NCI-H2227 (cell line): ENCODE data around the gene ERCC4.

ENCODE experiments used
- DNase-seq: peaks from one replicate; lab custom pipeline; 2025; ENCODE audit not compliant: unreplicated experiment; lab: John Stamatoyannopoulos, UW

The ERCC4 gene

DNA sequence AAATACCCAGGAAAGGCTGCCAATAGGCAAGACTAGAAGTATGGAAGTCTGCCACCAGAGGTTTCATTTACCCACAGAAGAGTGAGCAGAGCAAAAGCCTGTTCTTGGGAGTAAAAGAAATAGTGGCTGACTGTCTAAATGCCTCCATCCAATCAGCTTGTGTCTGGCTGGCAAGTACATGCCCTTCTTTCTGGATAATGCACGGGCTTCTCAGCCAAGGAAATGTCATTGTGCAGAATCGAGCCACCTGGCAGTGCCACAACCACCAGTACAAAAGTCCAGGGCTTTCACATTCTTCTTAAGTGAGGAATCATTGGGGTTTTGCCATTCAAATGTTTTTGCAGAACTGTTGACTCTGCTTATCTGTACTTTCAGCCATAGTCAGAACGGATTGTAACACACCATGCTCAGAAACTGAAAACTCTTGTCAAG lies 10.1 kb upstream of the ERCC4 start:
- no peak for DNase-seq

DNA sequence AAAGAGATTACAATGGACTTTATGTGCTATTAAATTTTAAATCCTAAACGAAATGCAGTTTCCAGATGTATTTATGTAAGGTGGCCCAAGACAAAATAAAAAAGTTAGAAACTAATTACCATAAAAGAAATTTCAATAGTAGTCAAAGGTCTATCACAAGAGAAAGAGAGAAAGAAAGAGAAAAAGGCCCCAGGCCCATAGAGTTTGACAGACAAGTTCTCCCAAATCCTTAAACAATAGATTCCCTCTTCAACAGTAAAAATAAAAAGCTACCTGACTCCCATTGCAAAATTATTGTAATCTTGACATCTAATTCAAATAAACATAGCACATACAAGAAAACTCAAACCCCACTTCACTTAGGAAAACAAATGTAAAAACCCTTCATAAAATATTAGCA lies 8.6 kb upstream of the ERCC4 start:
- DNase-seq = no peak

DNA sequence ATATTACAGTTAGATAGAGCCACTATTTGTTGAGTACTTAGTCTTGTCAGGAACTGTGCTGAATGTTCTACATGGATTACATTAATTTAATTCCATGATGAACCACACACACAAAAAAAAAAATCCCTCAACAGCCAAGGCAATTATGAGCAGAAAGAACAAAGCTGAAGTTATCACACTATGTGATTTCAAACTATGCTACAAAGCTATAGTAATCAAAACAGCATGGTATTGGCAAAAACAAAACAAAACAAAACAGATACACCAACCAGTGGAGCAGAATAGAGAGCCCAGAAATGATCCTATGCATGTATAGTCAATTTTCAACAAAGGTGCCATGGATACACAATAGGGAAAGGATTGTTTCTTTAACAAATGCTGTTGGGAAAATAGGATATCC lies 8.1 kb upstream of the ERCC4 start:
- no peak for DNase-seq

DNA sequence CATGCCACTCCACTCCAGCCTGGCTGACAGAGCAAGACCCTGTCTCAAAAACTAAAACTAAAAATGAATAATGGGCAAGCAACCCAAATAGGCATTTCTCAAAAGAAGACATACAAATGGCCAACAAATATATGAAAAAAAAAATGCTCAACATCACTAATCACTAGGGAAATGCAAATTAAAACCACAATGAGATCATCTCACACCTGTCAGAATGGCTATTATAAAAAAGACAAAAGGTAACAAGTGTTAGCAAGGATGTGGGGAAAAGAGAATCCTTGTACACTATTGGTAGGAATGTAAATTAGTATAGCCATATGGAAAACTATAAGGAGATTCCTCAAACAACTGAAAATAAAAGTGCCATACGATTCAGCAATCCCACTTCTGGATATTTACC lies 7.1 kb upstream of the ERCC4 start:
- no peak for DNase-seq

DNA sequence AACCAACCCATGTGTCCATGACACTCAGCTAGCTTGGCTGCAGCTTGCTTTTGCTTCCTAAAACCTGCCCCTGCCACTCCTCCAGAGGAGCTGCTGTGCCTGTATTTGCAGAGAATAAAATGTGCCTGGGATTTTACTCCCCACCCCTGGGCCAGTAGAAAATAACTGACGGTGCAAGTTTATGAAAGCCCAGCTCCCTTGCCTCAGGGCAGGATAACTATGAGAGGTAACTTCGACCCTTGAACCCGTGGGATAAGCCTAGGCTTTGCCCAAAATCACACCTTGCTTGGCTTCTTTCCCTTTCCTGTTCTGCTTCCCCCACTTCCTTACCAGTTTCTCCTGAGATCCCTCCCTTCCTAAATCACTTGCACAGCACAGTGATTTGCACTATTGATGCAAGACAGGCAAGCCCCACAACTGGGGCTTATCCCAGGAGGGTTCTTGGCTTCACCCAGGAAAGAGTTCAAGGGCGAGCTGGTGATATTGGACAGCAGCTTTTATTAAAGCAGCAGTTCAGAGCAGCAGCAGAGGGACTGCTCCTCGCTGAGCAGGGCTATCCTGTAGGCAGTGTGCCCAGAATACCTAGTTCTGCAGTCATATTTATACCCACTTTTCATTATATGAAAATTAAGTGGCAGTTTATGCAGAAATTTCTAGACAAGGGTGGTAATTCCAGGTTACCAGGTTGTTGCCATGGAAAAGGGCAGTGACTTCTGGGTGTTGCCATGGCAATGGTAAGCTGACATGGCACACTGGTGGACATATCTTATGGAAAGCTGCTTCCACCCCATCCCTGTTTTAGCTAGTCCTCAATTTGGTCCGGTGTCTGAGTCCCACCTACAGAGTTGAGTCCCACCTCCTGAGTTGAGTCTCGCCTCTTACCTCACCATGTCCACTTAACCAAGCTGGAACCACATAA lies 6.3 kb upstream of the ERCC4 start:
- no peak for DNase-seq

DNA sequence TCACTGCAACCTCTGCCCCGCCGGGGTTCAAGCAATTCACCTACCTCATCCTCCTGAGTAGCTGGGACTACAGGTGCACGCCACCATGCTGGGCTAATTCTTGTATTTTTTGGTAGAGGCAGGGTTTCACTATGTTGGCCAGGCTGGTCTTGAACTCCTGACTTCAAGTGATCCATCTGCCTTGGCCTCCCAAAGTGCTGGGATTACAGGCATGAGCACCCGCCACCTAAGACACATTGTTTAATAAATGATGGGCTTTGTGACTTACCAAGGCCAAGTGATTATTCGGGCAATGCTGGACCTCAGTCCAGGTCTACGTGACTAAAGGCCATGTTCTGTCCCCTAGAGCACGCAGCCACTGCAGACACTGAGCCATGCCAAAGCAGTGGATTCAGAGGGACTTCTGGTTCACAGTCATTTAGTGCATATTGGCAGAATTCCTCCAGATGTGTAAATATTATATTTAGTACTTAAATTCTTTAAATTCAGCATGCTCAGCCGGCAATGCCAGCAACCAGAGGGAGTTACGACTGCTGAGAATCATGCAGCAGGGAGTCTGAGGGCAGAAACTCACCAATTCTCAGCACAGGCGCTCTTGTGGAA lies 4.8 kb upstream of the ERCC4 start:
- no peak for DNase-seq

DNA sequence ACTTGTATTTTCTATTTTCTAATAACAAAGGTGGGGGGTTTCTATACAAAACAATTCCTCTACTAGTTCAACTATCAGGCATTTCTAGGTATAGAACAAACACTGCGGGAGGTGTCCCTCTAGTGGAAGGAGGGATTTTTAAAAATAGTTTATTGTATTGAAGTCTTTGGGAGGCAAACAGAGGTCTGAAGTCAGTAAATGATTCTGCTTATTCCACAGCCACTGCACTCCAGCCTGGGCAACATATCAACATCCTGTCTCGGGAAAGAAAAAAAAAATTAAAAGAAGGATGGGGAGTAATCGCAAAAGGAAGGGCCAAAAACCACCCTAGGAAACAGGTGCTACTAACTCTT lies 648 bp upstream of the ERCC4 start:
- peak; percentile 37 for DNase-seq

DNA sequence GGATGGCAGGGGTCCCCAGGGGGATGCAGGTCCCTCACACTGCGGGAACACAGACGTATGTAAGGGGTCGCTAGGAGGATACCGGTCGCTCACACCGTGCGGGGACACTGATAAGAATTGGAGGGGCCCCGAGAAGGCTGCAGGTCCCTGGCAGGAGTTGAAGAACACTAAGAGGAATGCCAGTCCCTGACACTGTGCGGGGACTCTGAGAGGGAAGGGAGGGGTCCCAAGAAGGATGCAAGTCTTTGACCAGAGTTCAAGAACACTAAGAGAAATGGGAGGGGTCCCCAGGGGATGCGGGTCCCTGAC lies 510 bp downstream of the ERCC4 start:
- DNase-seq = no peak

DNA sequence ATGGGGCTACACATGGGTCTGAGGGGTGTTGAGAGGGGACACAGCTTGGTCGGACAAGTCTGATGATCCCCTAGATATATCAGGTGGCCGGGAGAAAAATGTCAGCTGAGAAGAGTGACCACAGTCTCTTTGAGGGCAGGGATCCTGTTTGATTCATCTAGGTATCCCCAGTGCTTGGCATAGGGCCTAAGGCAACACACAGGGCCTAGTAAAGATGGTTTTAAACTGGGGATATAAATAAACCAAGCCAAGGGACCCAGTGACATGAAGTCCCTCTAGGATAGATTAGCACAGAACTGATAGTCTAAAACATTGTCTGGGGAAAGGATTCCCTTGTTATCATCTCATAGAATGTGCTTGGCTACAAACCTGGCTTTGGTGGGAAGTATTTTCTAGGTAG lies 1.4 kb downstream of the ERCC4 start:
- DNase-seq = no peak

DNA sequence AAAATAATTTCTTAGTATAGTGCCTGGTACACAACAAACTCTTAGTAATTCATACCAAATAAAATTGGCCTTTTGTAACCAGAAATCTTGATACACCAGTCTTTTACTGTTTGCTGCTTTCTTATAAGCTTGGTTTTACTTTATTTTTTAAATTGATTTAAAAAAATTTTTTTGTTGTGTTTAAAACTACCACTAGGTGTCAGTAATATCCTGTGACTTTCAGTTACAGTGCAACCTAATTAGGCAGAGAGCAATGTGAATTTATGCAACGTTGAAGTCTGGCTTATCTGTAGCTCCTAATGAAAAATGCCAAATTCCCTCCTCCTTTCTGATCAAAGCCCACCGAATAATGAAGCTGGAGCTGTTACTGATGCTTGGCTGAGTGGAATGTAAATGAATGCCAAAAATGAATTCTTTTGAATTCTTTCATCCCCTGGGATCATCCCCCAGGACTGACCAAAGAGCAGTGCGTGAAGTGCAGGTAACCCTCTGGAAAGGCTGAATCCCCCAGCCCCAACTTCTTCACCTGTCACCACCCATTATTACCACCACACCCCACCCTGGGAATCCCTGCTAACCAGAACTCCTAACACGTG lies 3.8 kb downstream of the ERCC4 start:
- peak; percentile 75 for DNase-seq

DNA sequence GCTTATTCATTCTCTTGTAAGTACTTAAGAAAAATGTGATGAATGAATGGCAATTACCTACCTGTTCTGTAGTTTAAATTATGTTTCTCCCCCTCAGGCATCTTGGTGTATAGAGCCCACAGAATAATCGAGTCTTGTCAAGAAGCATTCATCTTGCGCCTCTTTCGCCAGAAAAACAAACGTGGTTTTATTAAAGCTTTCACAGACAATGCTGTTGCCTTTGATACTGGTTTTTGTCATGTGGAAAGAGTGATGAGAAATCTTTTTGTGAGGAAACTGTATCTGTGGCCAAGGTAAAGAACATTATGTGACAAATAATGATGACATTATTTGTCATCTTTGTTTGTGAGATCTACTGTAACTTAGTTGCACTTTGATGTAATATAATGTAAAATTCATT lies 6.5 kb downstream of the ERCC4 start:
- no peak for DNase-seq

DNA sequence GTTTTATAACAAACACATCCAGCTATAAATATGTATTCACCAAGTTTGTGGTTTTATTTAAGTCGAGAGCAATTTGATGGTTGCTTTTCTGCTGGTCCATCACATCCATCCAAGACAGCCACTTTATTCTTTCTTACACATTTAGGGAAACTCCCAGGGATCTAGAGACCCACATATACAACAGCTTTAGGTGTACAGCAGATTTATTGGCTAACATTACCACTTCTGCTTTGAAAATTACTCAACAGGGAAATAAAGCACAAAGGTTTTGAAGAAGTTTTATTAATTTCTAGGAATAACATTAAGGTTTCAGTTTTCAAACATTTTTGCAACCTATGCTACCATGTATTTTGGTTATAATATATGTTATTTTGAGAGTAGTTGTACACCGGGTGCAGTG lies 6.9 kb downstream of the ERCC4 start:
- no peak for DNase-seq

DNA sequence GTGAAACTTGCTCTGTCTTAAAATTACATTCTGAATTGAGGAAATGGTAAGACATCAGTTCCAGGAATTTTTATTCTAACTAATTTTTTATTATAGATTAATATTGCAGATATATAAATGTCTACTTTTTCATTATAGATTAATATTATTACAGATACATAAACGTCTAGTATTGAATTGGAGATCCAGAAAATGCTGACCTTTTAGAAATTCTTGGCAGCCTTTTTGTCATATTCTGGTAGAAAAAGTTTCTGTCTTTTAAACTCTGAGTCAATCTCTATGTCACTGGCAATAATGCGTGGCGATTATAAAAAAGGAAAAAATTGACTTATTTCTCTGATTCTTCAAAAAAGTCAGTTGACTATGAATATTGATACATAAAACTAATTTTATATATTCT lies 8.7 kb downstream of the ERCC4 start:
- DNase-seq = no peak

DNA sequence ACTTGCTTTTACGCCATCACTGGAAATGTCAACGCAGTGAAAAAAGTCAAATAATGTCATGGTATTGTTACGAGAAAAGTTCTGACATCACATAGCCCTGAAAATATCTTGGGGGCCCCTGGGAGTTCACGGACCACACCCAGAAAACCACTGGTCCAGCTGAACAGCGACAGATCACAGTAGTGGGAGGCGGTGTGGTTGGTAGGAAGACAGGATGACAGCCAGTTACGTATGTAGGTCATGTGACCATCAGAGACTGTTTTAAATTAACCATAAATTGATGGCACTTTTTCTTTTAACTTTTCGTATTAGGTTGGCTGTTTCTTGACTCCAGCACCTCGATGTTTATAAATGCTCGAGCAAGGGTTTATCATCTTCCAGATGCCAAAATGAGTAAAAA lies 11.9 kb downstream of the ERCC4 start:
- DNase-seq = no peak

DNA sequence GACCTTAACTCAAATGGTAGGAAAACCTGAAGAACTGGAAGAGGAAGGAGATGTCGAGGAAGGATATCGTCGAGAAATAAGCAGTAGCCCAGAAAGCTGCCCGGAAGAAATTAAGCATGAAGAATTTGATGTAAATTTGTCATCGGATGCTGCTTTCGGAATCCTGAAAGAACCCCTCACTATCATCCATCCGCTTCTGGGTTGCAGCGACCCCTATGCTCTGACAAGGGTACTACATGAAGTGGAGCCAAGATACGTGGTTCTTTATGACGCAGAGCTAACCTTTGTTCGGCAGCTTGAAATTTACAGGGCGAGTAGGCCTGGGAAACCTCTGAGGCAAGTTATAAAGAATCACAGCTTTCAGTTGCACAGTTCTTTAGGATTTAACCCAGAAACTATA lies 15.5 kb downstream of the ERCC4 start:
- DNase-seq = peak; percentile 20

DNA sequence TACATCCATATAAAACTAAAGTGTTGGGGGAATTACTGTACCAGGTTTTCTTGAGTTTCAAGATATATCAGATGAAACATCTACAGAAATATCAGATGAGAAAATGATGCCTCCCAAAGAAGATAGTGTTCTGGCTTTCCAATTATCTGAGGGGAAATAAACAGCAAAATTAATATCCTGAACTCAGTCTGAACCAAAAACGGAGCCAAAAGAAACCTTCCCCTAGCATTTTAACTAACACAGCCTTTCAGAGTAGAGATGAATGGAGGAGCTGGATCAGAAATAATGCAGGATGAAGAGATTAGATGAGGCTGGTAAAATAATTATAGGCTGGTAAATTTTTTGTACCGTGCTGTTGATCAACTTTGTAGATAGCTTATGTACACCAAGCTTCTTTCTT lies 16.2 kb downstream of the ERCC4 start:
- DNase-seq = no peak

DNA sequence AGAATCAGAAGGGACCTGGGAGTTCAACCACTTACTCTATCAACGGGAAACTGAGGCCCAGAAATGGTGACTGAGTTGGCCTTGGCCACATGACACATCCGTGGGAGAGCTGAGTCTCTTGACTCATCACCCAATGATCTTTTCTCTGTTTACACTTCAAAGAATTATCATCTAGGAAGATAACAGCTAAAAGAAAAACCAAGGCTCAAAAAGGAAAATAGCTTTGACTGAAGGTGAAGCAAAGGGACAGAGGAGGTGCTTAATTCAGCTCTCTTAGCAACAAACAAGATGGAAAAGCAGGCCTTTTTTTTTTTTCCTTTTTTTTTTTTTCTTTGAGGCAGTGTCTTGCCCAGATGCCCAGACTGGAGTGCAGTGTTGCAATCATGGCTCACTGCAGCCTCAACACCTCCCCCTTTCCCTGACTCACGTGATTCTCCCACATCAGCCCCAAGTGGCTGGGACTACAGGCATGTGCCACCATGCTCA lies 16.7 kb downstream of the ERCC4 start:
- DNase-seq = no peak

DNA sequence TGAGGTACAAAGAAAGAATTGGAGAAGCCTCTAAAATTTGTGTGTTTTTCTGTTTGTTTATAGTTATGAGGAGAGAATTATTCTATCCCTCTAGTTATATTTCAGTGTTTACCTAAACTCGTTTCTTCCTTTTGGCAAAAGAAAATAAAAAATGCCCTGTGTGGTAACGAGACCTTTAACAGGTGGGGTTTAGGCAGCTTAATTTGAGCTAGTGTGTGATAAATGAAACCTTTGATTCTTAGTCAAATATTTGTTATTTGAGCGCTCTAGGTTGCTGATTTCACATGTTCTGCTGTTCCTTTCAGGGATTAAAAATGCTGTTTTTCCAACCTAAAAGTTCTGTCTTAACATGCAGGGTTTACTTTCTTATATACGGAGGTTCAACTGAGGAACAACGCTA lies 17.5 kb downstream of the ERCC4 start:
- DNase-seq = no peak

DNA sequence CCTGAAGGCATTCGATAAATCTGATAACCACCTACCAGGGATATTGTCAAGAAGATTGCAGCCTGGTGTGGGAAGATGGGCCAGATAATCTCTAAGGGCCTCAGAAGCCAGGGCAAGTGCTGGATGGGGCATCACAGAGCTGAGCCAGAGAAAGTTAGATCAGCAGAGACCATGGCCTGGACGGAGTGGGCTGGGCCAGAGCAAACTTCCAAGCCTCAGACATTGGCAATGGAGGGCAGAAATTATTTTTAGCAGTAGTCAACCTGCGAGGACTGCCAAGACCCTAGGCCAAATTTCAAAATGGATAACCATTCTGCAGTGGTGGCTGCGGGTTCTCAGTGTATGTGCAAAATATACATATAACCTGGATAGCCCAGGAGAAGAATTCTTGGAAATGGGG lies 18.5 kb downstream of the ERCC4 start:
- no peak for DNase-seq

DNA sequence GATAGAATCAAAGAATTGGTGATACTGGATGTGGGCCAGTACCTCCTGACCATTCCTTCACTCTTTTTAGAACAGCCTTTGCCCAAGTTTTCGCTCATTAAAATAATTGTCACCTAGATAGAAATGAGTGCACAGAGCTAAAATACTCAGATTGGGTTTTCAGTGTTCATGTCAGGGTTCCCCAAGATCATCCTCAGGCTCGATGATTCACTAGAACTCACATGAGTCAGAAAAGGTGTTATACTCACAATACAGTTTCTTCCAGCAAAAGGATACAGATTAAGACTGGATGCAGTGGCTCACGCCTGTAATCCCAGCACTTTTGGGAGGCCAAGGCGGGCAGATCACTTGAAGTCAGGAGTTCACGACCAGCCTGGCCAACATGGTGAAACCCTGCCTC lies 19.9 kb downstream of the ERCC4 start:
- DNase-seq = no peak

DNA sequence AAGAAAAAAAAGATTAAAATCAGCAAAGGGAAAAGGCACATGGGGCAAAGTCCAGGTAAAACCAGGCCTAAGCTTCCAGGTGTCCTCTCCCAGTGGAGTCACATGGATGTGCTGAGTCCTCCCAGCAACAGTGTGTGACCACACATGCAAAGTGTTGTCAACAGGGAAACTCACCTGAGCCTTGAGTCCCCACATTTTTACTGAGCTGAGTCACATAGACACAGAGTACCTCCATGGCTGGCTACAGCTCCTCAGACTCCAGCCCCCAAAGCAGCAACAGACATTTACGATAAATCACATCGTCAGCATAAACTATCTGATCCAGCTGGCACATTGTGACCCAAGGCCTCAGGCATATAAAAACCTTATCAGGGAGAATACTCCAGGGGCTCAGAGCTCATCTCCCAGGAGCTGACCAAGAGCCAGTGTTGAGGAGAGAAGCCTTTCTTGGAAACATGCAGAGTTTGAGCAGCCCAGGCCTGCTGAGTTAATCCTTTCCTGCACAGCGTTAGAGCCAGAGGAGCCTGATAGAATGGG lies 20.5 kb downstream of the ERCC4 start:
- DNase-seq = no peak

DNA sequence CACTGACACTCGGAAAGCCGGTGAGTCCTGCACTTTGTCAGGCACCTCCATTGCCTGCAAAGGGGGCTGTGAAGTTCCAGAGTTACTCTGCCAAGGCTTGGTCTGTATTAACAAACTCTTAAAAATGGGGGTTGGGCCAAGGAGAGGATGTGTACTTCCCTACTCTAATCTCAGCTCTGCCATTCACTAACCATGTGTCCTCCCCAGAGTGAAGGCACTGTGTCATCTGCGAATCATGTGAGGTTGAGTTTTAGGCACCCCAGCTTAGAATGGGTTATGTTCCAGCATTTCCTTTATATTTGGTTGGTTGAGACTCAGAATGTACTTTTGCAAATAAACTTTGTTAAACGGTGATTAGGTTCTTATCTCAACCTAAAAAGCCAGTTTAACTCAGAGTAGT lies 24.9 kb downstream of the ERCC4 start:
- no peak for DNase-seq
